CD4-positive, alpha-beta T cell treated with Interleukin-1 beta for 1 hour (primary cell): Measurements from ENCODE around the gene DENND5B.
"Not testable (repeated sequence)": the region's sequence is repeated elsewhere in the genome, so short reads cannot be mapped to it uniquely, and the experiment has no call there.

Experiments used
- DNase-seq, 2 donors: peaks; one replicate each; pipeline ENCODE4 v3.0.0-alpha.2; 2020 to 2022

The DENND5B gene

DNA sequence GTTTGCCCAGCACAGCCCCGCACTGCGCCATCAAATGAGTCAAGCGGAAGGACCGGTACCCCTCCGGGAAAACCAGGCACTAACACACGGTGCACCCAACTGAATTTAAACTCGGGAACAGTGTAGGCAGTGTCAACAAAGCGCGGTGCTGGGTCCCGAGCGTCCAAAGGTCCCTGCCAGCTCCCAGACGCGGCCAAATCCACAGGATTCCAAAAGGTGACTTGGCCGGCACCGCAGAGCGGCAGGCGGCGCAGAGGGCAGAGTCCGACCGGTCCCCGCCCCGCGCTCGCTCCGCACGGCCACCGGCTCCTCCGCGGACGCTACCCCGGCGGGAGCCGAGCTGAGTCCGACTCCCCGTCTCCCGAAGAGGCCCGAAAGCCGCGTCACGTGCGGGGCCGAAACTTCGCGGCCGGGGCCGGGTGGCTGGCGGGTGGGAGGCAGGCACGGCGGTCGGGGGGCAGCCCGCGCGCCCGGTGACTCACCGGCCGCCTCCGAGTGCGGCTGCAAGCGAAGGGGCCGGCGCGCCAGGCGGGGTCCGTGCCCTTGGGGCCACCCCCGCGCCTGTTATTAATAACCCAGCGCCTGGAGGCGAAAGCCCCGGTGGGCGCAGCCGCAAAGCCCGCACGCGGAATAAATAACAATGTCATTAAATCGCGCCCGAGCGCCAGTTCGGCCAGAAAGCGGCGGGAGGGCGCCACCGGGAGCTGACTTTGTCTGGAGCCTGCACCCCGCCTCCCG lies 863 bp downstream of the DENND5B start:
- DNase-seq, result peak in 1 of 2 donors; percentile 33

DNA sequence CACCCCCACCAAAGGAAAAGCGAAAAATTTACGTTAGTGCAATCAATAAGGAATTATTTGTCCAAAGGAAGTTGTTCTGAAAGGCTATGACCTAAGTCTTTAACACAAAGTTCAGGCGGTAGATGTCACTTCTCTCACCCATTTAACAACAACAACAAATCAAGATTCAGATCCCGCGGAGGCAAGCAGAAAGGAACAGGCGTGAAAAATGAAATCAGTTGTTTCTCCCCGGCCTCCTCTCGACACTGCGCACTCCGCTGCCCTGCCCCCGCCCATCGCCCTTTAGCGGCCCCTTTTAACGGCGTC lies 1.4 kb downstream of the DENND5B start:
- DNase-seq, result peak in 1 of 2 donors; percentile 72

GRCh38 chr12:31588976-31589375 lies 2.0 kb downstream of the DENND5B start:
- DNase-seq, result no peak

- DNase-seq, result no peak
These were observed 4.2 kb downstream of the DENND5B start for GRCh38 chr12:31586728-31587127.

GRCh38 chr12:31585895-31586294 lies 5.0 kb downstream of the DENND5B start:
- DNase-seq, result no peak

GRCh38 chr12:31585271-31585670 lies 5.7 kb downstream of the DENND5B start:
- no peak for DNase-seq

- DNase-seq, result no peak
These were observed 6.2 kb downstream of the DENND5B start for GRCh38 chr12:31584782-31585181.

DNA sequence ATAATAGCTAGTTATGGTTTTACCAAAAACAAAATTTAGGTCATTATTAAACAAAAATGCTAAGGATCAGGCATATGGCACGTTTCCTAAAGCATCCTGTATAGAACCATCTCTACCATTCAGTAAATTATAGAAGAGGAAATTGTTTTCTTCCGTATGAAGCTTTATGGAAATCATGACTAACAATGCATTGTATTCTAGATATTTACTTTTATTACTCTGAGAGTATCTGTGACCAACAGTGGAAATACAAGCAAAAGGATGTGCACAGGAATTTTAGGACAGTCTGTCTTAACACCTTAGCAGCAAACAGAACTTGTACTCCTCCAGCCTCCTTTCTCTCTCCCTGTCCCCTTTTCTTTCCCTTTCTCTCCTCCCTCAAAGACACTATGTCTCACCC lies 7.1 kb downstream of the DENND5B start:
- no peak for DNase-seq

- no peak for DNase-seq
These were observed 8.8 kb downstream of the DENND5B start for GRCh38 chr12:31582155-31582554.

- DNase-seq, result no peak
These were observed 12.3 kb downstream of the DENND5B start for GRCh38 chr12:31578632-31579031.

DNA sequence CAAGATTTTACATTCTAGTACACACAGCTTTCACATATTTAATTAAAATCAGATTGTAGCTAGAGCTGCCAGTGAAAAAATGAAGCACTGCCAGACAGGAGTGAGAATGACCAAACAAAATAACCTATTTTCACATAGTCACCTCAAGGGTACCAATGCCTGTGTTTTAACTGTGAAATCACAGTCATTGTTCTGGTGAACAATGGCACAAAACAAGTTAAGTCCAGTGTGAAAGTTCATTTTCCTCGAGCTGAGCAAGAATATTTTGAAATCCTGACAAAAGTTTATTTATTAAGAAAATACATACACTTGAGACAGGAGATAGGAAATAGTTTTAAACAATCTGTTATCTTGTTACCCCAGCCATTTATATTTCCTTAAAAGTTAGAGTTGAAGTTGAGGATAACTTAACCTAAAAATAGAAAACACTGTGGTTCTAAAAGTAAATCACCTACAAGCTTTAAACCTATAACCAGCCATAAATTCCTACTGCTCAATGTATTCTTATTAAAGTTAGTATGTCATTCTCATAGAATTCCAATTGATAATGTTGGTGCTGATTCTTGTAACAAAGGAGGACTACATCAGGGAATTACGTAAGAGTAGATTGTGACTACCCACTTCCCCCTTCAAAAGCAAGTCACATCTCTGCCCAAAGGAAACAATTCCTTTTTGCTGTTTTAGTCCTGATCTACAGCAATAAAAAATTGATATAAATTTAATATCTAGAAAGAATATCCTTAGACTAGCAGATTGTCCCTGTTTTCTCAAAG lies 15.9 kb downstream of the DENND5B start:
- DNase-seq, result no peak

GRCh38 chr12:31574367-31574766 lies 16.6 kb downstream of the DENND5B start:
- DNase-seq, result not testable (repeated sequence)

GRCh38 chr12:31572900-31573600 lies 17.9 kb downstream of the DENND5B start:
- no peak for DNase-seq

DNA sequence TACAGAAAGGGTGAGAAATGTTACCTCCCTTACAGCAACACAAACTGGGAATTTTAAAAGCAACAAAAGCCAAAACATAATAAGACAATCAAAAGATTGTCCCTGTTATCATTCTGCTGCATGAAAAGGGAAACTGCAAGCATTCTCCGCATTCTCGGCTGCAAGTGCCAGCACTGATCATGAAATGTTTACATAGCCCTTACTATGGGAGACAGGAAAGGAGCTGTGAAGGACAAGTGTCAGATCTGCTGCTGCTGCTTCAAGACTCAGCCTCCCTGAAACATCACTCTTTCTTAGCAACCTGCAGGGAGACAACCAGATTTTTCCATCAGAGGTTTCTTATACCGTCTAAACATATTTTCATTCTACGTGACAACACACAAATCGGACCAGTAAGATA lies 20.1 kb downstream of the DENND5B start:
- no peak for DNase-seq

DNA sequence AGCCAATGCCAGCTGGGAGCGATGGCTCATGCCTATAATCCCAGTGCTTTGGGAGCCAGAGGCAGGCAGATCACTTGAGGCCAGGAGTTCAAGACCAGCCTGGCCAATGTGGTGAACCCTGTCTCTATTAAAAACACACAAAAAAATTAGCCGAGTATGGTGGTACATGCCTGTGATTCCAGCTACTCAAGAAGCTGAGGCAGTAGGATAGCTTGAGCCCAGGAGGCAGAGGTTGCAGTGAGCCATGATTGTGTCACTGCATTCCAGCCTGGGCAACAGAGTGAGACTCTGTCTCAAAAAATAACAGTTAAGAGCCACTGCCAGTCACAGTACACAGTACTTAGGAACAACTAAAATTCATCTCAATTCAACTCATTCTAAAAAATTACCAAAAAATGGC lies 21.4 kb downstream of the DENND5B start:
- not testable (repeated sequence) for DNase-seq

- DNase-seq, result no peak
These were observed 22.4 kb downstream of the DENND5B start for GRCh38 chr12:31568498-31568897.

DNA sequence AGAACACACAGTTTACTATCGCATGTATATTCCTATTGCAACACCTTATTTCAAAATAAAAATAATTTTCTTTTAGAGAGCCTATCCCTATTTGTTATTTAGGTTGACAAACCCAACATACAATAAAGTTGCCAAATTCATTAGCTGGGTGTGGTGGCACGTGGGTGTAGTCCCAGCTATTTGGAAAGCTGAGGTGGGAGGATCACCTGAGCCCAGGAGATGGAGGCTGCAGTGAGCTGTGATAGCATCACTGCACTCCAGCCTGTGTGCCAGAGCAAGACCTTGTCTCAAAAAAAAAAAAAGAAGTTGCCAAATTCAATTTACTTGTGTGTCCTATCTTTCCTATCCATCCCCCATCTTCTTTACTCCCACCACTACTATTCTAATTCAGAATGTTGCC lies 23.9 kb downstream of the DENND5B start:
- no peak for DNase-seq

DNA sequence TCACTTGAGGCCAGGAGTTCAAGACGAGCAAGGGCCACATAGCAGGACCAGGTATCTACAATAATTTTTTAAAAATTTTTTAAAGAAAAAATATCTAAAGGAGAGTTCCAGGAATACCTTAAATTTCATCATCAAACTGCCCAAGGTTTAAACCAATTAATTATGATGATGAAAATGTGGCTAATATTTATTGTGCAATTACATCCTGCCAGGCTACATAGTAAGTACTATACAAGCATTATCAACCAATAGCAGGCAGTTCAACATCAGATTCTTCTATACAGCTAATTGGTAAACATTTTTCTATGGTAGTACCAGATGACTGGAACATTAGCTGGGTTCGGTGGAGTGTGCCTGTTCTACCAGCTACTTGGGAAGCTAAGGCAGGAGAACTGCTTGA lies 24.4 kb downstream of the DENND5B start:
- DNase-seq, result no peak

- no peak for DNase-seq
These were observed 28.2 kb downstream of the DENND5B start for GRCh38 chr12:31562594-31563328.

GRCh38 chr12:31560516-31560915 lies 30.4 kb downstream of the DENND5B start:
- DNase-seq, result no peak

- DNase-seq, result no peak
These were observed 32.4 kb downstream of the DENND5B start for GRCh38 chr12:31558521-31558920.

GRCh38 chr12:31557707-31558106 lies 33.2 kb downstream of the DENND5B start:
- no peak for DNase-seq

DNA sequence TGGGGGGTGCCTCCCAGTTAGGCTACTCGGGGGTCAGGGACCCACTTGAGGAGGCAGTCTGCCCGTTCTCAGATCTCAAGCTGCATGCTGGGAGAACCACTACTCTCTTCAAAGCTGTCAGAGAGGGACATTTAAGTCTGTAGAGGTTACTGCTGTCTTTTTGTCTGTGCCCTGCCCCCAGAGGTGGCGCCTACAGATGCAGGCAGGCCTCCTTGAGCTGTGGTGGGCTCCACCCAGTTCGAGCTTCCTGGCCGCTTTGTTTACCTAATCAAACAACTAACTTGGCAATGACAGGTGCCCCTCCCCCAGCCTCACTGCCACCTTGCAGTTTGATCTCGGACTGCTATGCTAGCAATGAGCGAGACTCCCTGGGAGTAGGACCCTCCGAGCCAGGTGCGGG lies 35.5 kb downstream of the DENND5B start:
- not testable (repeated sequence) for DNase-seq
